Tibial artery (tissue), 4 donors: ENCODE results near the gene MCOLN3.

Experiments used
- DNase-seq, 2 donors: peaks; one replicate each; pipeline ENCODE4 v3.0.0-alpha.2; 2019
- H3K27ac ChIP-seq, 2 donors: fragments of 200-600 bp; sonication (generic) in 1 of 2; 1 replicate in 1 of 2; 2 replicates in 1 of 2; pipeline ENCODE4 v1.5.1; 2018 to 2019; ENCODE audit warnings: mild to moderate bottlenecking in 1 of 2
- H3K27me3 ChIP-seq, 2 donors: fragments of 200-600 bp; sonication (generic) in 1 of 2; one replicate each; pipeline versions ENCODE4 v1.5.1 to v1.6.0; 2016 to 2019
- H3K36me3 ChIP-seq, 3 donors: fragments of 200-600 bp; sonication (generic) in 2 of 3; one replicate each; pipeline ENCODE4 v1.5.1; 2016 to 2019; ENCODE audit warnings: mild to moderate bottlenecking in 2 of 3
- H3K4me1 ChIP-seq, 4 donors: fragments of 200-600 bp; sonication (generic) in 2 of 4; 1 replicate in 3 of 4; 2 replicates in 1 of 4; pipeline ENCODE4 v1.5.1; 2016 to 2019
- H3K4me3 ChIP-seq, 2 donors: fragments of 200-600 bp; sonication (generic) in 1 of 2; 1 replicate in 1 of 2; 2 replicates in 1 of 2; pipeline ENCODE4 v1.5.1; 2018 to 2019; ENCODE audit warnings: mild to moderate bottlenecking in 2 of 2
- H3K9me3 ChIP-seq, 3 donors: fragments of 200-600 bp; sonication (generic) in 1 of 3; one replicate each; pipeline ENCODE4 v1.5.1; 2016 to 2019
- CTCF ChIP-seq, 2 experiments: fragments of 200-600 bp in 1 of 2; fragments of 450-650 bp in 1 of 2; IDR thresholded peaks; one replicate each; pipeline ENCODE4 v1.5.1; 2017 to 2019; ENCODE audit warnings: antibody characterized with exemption in 2 of 2, mild to moderate bottlenecking in 1 of 2, moderate library complexity in 1 of 2
- intact Hi-C: fragments of 100-400 bp; cut with DNase I; formaldehyde crosslinking; loops from one replicate; pipeline ENCODE4 v1.15.0; 2023; ENCODE audit warnings: low total_unique reads

MCOLN3 gene

GRCh38 chr1:85030536-85030935 lies 17.8 kb downstream of the MCOLN3 start:
- H3K4me1 ChIP-seq, result peaks cover 0 to 9% (median 0%) of the 10 kb centered on the region in 4 donors
- no peak for TF ChIP-seq CTCF (IDR thresholded peaks at IDR 0.05)
- H3K27ac ChIP-seq, result no peak overlapping the region
- no peaks in the 10 kb centered on the region for H3K36me3 ChIP-seq
- intact Hi-C loops, result no loop called here
- no peaks in the 10 kb centered on the region for H3K9me3 ChIP-seq
- no peaks in the 10 kb centered on the region for H3K27me3 ChIP-seq
- no peak for DNase-seq
- no peak overlapping the region for H3K4me3 ChIP-seq

- Histone ChIP-seq H3K4me3 (no peak overlapping the region), H3K27ac (no peak overlapping the region), H3K36me3 (no peaks in the 10 kb centered on the region), H3K27me3 (no peaks in the 10 kb centered on the region), H3K4me1 (peaks cover 0 to 4% (median 0%) of the 10 kb centered on the region in 4 donors), H3K9me3 (no peaks in the 10 kb centered on the region)
- TF ChIP-seq CTCF (IDR thresholded peaks at IDR 0.05), result no peak
- DNase-seq, result no peak
- intact Hi-C loops, result no loop called here
Observed at GRCh38 chr1:85028151-85028550, 20.1 kb downstream of the MCOLN3 start.

GRCh38 chr1:85027242-85027983 lies 20.9 kb downstream of the MCOLN3 start:
- Histone ChIP-seq H3K36me3 (no peaks in the 10 kb centered on the region), H3K27me3 (no peaks in the 10 kb centered on the region), H3K9me3 (no peaks in the 10 kb centered on the region), H3K27ac (no peak overlapping the region), H3K4me1 (no peaks in the 10 kb centered on the region), H3K4me3 (no peak overlapping the region)
- intact Hi-C loops, result no loop called here
- TF ChIP-seq CTCF (IDR thresholded peaks at IDR 0.05), result peak; percentile 15 to 32
- no peak for DNase-seq

GRCh38 chr1:85025940-85026339 lies 22.4 kb downstream of the MCOLN3 start:
- Histone ChIP-seq H3K27me3 (no peaks in the 10 kb centered on the region), H3K4me3 (no peak overlapping the region), H3K9me3 (no peaks in the 10 kb centered on the region), H3K36me3 (no peaks in the 10 kb centered on the region), H3K27ac (no peak overlapping the region), H3K4me1 (no peaks in the 10 kb centered on the region)
- intact Hi-C loops, result no loop called here
- no peak for DNase-seq
- TF ChIP-seq CTCF (IDR thresholded peaks at IDR 0.05), result no peak

- H3K36me3 ChIP-seq, result no peaks in the 10 kb centered on the region
- H3K4me1 ChIP-seq, result no peaks in the 10 kb centered on the region
- TF ChIP-seq CTCF (IDR thresholded peaks at IDR 0.05), result no peak
- no peaks in the 10 kb centered on the region for H3K9me3 ChIP-seq
- DNase-seq, result no peak
- no peak overlapping the region for H3K27ac ChIP-seq
- no peaks in the 10 kb centered on the region for H3K27me3 ChIP-seq
- intact Hi-C loops, result no loop called here
- no peak overlapping the region for H3K4me3 ChIP-seq
Observed at GRCh38 chr1:85024736-85025135, 23.6 kb downstream of the MCOLN3 start.
